NCI-H2107 (cell line): Measurements from ENCODE around the gene JPH3.

Source experiments
- DNase-seq: peaks from one replicate; lab custom pipeline; 2025; lab: John Stamatoyannopoulos, UW

JPH3 gene

DNA sequence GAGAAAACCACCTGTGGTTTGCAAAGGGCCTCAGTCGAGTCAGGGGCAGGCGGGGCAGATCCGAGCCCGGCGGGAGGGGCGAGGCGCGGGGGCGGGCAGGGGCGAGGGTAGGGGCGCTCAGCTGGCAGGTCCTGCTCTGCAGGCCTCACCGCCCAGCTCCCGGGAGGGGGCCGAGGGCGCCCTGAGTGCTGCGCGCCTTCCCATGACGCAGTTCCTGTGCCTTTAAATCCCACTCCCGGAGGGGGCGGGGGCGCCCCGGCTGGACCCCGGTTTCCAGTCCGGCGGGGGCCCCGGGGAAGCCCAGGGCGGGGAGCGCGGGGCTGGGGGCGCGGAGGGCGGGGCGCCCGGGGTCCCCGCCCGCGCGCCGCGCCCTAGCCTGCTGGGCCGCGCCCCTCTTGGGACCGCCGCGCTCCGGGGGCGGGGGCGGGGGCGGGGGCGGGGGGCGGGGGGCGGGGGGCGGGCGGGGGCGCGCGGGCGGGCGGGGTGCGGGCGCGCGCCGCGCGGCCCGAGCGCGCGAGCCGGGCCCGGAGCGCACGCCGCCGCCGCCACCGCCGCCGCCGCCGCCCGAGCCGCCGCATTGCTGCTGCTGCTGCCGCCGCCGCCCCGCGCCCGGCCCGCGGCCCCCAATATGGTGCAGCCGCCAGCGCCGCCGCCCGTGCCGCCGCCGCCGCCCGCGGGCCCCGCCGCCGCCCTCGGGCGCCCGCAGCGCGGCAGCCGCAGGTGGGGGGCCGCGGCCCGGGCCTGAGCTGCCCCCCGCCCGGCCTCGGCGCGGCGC lies at the start of gene JPH3:
Gene JPH3 (plus strand): TSS at position 508 of the 775 bp plus-strand sequence. CDS start 639 bp downstream, outside the sequence.
- DNase-seq, result no peak

DNA sequence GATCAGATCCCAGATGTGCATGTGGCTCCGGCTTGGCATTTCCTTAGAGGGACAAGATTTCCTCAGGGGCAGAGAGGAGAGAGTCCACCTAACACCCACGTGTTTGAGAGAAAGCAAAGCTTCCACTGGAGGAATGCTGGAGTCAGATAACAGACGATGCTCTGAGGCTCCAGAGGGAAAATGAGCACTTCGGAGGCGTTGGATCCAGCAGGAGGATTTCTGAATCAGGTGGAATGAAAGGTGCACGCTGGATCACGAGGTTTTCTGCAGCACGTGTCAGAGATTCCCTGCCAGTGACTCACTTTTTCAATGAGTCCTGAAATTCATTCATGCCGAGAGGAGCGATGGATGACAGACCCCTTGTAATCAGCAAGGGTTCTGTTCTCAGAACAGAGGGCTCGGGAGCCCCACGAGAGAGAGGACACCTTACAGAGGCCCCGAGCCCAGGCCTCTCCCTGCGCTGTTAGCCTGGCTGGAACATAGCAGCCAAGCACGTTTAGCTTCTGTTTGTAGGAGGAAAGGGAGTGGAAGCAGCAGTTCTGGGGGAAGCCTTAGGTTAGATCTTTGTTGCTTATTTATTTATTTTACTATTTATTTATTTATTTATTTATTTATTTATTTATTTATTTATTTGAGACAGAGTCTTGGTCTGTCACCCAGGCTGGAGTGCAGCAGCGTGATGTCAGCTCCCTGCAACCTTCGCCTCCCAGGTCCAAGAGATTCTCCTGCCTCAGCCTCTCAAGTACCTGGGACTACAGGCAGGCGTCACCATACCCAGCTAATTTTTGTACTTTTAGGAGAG lies 49.3 kb upstream of the JPH3 start:
- DNase-seq, result no peak

DNA sequence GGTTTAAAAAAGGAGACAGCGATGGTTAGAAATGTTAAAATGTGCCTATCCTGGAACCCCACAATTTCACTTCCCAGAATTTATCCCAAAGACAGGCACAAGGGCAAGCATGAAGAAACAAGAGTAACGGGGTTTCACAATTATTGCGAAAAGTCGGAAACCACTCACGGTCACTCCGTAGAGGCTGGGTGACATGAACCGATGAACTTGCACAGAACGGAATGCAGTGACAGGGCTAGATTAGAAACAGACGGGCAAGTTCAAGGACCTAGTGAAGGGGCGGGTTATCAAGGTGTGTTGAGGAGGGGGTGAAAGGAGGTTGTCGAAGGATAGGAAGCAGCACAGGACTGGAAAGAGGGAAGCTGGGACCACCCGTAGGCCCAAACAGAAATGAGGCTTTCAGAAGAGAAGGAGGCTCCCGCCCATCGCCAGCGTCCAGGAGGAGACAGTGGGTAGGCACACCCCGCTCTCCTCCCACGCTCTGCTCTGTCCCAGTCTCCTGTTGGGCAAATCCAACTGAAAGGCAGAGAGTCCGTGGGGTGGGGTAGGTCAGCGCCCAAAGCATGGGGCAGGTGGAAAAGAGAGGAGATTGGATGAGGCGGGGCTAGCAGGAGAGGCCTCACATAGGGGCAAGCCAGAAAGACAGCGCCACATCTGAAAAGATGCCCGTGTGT lies 47.4 kb upstream of the JPH3 start:
- no peak for DNase-seq

DNA sequence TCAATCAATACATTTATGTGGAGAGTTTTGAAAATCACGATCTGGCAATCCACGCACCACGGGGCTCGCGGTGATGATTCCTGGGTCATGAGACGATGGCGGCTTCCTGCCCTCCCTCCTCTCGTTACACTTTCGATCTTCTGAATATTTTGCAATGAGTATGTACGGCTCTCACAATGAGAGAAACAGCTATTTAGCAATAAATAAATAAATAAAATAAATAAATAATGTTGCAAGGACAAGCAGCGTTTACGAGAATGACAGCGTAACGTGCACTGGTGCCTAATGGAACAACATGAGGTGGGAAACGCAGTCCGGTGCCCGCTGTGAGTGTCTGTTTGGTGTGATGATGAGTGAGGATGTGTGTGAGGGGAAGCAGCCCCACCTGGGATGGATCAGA lies 46.7 kb upstream of the JPH3 start:
- DNase-seq, result no peak

DNA sequence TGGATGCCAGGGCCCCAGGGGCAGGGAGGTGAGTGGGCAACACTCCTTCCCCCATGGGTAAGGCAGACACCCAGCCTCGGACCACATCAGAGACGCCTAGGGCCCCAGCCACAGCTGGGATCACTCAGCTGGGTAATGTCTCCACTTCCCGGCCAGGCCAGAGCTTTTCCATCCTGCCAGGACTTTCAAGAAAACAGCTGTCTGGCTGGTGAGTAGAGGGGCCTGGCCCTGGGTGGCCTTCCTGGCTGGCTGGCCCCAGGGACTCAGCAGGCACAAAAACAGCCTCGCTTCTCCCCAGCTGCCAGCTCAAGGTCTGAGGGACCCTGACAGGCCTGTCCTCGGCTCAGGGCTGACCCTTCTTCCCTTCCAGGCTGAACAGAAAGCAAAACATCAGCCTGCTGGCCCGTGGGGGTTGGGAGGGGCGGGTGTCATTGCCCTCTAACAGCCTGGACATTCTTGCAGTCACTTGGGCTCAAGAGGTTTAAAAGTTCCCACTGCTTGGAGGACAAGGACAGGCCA lies 45.3 kb upstream of the JPH3 start:
- no peak for DNase-seq

DNA sequence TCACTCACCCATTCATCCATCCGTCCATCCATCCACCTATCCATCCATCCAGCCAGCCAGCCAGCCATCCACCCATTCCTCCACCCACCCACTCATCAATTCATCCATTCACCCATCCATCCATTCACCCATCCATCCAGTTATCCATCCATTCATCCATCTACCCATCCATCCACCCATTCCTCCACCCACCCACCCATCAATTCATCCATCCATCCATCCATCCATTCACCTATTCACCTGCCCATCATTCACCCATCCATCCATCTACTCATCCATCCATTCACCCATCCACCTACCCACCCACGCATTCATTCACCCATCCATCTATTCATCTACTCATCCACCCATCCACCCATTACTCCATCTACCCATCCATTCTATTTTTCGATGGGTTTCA lies 43.6 kb upstream of the JPH3 start:
- DNase-seq, result no peak

DNA sequence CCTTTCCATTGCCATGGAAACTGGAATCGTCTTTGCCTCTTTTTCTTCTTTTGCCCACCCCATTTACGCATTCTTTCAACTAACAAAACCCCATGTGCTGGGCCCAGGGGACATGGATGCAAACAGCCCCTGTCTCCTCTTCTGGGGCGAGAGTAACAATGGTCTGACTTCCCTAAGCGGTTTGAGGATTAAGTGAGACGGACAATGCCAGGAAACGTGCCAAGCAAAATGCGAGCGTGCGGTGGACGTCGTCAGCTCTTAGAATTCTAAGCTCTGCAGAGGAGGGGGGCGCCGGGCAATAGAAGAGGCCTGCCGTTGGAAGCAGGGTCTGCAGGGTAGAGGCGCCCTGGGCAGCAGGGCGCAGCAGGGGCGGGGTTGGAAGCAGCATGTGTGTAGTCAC lies 42.4 kb upstream of the JPH3 start:
- DNase-seq, result no peak

DNA sequence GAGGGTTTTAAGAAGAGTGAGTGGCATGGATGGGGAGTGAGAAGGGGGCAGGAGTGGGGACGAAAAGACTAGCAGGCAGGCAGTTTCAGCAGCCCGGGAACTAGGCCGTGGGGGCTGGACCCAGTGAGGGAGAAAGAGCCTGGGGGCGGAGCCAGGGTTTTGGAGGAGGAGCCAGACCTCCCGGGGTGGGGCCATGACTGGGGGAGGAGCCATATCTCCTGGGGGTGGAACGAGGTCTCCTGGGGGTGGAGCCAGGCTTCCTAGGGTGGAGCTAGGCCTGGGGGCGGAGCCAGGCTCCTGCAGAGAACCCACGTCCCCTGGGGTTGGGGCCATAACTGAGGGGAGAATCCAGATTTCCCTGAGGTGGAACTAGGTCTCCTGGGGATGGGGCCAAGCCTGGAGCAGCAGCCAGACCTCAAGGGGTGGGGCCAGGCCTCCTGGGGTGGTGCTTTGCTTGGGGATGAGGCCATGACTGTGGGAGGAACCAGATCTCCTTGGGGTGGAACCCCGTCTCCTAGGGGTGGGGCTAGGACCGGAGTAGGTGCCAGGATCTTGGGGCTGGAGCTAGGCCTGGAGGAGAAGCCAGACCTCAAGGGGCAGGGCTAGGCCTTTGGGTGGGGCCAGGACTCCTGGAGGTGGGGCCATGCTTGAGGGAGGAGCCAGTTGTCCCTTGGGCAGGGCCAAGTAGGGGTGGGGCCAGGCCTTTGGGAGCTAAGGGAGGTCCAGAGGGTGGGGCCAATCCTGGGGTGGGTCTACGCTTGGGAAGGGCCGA lies 41.7 kb upstream of the JPH3 start:
- no peak for DNase-seq

DNA sequence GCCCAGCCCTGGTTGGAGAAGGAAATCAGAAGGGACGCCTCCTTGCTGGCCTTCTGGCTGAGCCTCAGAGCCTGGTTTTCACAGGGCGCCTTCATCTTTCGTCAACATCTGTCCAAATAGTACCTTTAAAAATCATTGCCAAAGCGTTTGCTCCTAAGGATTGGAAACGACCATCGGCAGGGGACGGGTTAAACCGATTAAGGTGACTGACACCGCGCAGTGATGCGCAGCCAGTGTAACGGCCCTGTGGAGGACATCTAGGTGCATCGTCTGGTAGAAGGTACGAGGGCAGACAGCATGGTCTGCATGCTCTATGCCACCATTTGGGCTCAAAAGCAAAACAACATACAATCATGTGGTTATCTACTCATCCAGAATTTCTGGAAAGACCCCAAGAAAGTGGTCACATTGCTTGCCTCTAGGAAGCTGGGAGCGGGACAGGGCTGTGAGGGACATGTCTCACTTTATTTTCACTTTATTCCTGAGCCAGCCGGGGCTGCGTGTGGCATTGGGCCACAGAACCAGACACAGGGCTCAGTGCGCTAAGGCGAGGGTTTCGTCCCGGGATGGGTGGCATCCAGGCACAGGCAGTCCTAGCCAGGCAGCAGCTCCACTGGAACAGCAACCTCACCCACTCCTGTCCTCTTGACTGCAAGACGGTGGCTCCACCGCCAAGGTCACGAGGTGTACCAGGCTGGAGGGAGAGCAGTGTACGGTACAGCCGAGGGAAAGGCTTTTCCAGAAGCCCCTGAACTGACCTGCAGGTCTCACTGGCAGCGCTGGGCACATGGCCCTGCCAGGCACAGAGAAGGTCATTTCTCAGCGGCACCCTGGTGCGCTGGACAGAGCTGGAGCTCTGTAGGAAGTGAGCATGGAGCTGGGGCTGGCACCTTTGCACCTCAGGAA lies 40.9 kb upstream of the JPH3 start:
- DNase-seq, result no peak

DNA sequence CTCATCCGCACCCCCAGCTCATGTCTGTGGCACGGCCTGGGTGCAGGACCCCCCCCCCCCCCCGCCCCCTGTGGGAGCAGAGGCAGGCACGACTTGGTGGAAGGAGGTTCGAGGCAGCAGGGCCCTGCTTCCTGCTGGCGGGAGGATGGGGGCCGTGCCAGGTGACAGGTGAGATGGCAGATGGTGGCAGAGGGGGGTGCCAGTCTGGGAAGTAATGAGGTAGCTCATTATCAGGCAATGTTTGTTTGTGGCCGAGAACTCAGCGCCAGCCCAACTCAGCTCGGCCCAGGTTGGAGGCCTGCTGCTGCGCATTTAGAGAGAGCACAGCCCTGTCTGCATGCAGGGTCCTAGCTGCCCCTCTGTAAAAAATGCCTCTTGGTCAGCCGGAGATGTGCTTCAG lies 40.1 kb upstream of the JPH3 start:
- no peak for DNase-seq

DNA sequence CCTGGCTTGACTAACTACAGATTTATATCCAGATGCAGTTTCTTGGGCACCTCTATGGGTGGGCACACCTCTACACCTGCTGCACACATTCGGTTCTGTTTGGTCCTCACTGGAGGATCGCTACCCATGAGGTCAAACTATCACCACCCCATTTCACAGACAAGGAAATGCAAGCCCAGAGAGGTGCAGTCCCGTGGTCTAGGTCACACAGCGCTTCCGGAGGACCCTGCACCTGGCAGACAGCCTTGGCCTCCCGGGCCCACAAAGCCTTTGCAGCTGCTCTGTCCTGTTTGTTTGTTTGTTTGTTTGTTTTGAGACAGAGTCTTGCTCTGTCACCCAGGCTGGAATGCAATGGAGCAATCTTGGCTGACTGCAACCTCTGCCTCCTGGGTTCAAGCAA lies 39.3 kb upstream of the JPH3 start:
- no peak for DNase-seq

DNA sequence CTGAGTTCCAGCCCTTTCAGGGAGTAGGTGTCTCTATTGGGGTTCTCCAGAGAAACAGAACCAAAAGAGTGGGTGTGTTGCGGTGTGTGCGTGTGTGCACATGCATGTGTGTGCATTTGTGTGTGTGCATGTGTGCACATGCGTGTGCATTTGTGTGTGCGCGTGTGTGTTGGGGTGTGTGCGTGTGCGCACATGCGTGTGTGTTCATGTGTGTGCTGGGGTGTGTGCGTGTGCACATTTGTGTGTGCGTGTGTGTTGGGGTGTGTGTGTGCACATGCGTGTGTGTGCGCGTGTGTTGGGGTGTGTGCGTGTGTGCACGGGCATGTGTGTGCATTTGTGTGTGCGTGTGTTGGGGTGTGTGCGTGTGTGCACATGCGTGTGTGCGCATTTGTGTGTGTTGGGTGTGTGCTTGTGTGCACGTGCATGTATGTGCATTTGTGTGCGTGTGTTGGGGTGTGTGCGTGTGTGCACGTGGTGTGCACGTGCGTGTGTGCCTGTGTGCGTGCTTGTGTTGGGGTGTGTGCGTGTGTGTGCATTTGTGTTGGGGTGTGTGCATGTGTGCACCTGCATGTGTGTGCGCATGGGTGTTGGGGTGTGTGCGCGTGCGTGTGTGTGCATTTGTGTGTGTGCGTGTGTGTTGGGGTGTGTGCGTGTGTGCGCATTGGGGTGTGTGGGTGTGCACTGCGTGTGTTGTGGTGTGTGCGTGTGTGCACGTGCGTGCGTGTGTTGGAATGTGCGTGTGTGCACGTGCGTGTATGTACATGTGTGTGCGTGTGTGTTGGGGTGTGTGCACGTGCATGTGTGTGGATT lies 38.4 kb upstream of the JPH3 start:
- DNase-seq, result no peak

DNA sequence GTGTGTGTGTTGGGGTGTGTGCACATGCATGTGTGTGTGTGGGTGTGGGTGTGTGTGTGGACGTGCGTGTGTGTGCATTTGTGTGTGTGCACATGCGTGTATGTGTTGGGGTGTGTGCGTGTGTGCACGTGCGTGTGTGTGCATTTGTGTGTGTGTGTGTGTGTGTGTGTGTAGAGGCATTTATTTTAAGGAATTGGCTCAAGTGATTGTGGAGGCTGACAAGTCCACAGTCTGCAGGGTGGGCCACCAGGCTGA lies 37.9 kb upstream of the JPH3 start:
- DNase-seq, result no peak

DNA sequence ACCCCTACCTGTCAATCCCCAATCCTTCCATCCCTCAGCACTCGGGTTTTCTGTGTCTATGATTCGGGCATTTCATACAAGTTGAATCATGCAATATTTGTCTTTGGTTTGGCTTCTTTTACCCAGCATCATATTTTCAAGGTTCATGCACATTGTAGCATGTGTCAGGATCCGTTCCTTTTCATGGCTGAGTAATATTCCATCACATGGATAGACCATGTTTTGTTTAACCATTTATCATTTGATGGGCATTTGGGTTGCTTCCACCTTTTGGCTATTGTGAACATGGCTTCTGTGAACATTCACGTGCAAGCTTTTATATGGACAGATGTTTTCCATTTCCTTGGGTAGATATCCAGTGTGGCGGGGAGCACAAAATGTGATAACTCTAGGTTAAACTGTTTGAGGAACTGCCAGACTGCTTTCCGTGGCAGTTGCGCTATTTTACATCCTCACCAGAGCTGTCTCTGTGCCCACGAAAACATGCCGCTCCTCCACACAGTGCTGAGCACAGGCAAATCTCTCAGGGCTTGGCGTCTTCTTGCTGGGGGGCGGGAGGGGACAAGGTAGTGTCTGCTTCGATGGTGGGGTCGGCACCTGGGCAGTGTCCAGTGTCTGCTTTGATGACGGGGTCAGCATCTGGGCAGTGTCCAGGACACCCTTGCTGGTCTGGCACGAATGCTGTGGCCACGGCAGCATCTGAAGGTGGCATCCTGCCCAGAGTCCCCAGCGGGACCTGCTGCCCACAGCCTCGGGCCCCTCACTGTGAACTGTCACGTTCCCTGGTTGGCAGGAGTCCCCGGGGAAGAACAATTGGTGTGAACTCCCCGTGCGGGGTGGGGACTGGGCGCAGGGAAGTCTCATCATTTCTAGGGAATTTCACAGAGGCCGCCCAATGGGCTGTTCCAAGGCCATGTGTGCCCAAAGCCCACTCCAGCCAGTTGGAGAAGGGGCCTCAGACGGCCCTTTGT lies 32.4 kb upstream of the JPH3 start:
- DNase-seq, result no peak

DNA sequence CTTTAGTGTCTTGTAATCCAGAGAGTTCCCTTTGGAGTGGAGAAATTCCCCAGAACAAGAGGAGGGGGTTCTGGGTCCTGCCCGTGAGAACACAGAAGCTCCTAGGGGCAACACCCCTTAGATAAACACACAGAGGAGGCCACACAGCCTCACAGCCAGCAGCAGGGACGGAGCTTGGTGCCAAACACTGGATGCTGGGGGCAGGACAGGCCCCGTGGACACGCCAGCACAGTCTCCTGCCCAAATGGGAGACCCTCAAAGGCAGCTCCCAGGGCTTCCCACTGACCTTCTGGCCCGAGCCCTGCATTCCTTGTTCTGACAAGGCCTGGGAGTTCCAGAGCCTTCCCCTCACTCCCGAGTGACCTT lies 31.8 kb upstream of the JPH3 start:
- no peak for DNase-seq

DNA sequence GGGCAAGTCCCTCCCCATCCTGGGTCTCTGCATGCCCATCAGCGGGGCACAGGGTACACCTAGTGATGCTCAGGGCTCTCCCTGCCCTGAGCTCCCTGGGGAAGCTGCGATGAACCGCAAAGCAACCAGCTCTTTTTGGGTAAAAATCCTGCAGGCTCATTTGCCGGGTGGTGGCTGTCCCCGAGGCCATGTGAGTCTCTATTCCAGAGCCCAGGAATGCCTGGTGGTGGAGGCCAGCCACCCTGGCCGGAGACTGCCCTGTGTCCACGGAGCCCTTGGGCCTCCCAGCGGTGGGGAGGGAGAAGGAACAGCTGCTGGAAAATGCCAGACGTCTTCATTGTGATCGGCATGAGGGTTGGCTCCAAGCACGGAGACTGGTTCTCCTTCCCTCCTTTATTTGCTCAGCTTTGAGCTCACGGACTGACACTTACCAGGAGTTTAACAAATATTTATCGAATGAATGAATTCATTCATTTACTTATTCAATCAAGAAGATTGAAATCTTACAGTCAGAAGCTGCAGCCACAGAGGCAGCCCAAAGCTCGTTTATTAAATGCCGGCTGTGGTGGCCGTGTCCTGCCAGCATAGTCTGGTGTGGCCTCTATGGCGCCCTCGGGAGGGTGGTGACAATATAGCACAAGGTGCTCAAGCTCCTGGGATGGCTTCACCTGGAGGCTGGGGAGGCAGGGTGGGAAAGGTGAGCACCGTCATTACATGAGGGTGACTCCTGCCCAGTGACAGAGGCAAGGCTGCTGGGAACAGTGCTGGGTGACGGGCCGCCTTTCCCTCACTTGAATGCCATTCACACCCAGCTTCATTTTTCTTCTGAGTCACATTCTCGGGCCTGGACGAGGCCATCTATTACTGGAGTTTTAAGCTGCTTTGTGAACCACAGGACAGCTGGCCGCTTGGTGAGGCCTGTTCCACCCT lies 31.1 kb upstream of the JPH3 start:
- DNase-seq, result no peak

DNA sequence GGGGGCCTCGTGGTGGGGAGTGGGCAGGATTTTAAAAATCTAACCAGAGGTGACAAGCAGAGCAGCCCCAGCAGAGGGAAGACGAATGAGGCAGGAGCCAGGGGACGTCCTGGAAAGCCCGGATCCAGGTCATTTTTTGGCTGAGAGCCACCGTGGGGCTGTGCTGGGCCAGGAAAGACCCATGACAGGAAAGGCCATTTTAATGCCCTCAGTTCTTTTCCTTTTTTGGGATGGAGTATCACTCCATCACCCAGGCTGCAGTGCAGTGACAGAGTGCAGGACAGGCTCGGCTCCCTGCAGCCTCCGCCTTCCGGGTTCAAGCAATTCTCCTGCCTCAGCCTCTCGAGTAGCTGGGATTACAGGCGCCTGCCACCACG lies 30.5 kb upstream of the JPH3 start:
- DNase-seq, result no peak

DNA sequence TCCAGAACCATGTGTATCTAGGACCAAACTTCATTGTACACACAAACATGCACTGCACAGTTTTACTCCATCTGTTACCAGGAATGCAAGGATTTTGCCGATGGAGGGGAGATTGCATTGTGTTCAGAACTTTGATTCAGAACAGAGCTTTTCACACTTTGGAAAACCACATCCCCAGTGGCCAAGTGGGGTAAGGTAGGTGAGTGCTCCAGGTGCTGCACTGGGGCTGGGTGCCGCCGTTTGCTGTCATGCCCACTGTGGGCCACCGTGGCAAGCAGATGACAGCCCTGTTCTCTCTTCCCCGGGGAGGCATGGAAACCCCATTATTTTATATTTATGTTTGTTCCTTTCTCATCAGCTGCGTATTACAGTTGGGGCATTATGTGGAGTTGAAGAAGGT lies 29.3 kb upstream of the JPH3 start:
- DNase-seq, result no peak
